Fibroblast of skin of back (primary cell): Measurements from ENCODE around the gene XAGE3.

Source experiments
- DNase-seq: peaks from one replicate; pipeline ENCODE4 v3.0.0-alpha.2; 2013

XAGE3 gene

DNA sequence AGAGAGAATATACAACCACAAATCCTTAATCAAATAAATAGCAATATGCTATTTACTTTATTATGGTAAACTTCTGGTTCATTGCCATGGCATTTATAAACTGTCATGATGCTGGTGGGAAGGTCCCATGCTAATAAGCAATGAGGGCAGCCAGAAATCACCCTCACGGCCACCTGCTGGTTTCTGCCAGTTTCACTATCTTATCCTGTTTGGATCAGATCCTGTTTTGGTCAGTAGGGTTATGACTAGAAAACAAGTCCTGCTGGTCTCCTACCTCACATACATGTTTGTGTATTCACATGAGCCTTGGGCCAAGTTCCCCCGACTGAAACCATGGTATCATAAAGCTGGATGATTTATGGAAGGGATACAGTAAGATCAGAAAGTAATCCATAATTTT lies 28.7 kb downstream of the XAGE3 start:
- no peak for DNase-seq

DNA sequence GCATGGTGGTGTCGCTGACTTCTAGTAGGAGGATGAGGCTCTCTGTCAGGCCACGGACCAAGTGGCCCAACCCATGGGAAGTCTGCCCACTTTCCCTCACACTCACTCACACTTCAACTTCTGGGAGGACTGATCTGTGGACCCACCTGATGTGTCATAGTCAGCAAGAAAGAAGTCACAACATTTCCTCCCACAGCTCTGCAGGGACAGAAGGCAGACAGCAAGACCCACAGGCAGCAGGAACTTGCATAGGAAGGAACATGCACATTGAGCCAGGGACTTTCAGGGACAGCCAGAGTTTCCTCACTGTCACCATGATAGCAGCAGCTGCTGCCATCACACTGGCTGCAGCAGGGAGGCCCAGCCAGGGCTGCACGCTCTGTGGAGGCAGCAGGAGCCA lies 37.3 kb downstream of the XAGE3 start:
- DNase-seq: no peak

GRCh38 chrX:52824608-52825007 lies 43.3 kb downstream of the XAGE3 start:
- DNase-seq: no peak

DNA sequence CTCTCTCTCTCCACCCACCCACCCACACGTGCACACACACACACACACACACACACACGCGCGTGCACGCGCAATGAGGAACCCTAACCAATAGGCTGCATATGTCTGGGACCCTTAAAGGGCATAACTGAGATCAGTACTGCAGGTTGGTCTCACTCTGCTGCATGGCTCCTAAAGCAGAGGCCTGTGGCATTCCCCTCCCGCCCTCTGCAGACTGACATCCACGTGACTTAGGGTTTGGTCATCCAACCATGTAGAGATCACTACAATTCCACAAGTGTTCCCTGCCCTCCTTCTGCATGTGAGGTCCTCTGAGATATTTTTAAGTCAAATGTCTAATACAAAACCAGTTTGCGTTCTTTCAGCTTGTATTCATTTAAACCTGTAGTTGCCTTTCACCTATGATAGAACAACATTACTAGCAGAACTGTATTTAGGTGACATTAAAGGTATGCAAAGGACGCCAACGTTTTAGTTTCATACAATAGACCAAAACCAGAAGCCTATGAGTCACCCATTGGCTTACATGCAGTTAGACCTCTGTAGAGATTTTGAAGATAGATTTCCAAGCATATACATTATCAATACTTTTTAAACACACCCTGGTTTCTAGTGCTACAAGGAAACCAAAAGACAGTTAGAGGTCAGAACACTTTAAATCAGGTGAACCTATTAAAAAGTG lies 46.7 kb downstream of the XAGE3 start:
- DNase-seq: no peak

GRCh38 chrX:52819788-52820187 lies 48.1 kb downstream of the XAGE3 start:
- no peak for DNase-seq
